HEK293 (cell line): Measurements from ENCODE around the gene PCSK9.

Experiments
- CTCF ChIA-PET: fragments of 350-600 bp; formaldehyde crosslinking; extraction: SDS; loops from one replicate; lab custom pipeline; 2021; ENCODE audit warnings: antibody characterized with exemption; lab: Yijun Ruan, JAX
- POLR2A ChIA-PET: fragments of 300-600 bp; formaldehyde crosslinking; extraction: SDS; loops from one replicate; lab custom pipeline; 2020; ENCODE audit warnings: antibody characterized with exemption, inconsistent platforms; lab: Yijun Ruan, JAX
- H3K27ac ChIP-seq: fragments of 200-500 bp; sonication (Bioruptor generic); 2 replicates; pipeline ENCODE4 v1.5.1; 2014; ENCODE audit warnings: low read depth, low read length, control low read depth, inconsistent platforms; ENCODE audit errors: extremely low read depth
- H3K36me3 ChIP-seq, 2 experiments: fragments of 200-500 bp in 1 of 2; sonication (Bioruptor generic) in 1 of 2; 1 replicate in 1 of 2; 2 replicates in 1 of 2; pipeline ENCODE4 v1.5.1; 2014 to 2017; ENCODE audit warnings: inconsistent platforms in 2 of 2, low read length in 2 of 2; ENCODE audit not compliant: control insufficient read depth in 2 of 2, insufficient read depth in 1 of 2
- H3K4me1 ChIP-seq: fragments of 200-500 bp; sonication (Bioruptor generic); 2 replicates; pipeline ENCODE4 v1.5.1; 2014; ENCODE audit warnings: mild to moderate bottlenecking, low read length, inconsistent platforms; ENCODE audit not compliant: control insufficient read depth, insufficient read depth
- H3K4me3 ChIP-seq: 2 replicates; pipeline ENCODE4 v1.5.1; 2011; ENCODE audit warnings: low read depth, mild to moderate bottlenecking, control low read depth, low read length, moderate library complexity
- H3K9me3 ChIP-seq: fragments of 200-500 bp; sonication (Bioruptor generic); 2 replicates; pipeline ENCODE4 v1.5.1; 2014; ENCODE audit warnings: low read depth, low read length, inconsistent platforms; ENCODE audit not compliant: control insufficient read depth, insufficient read depth
- ATF2 ChIP-seq: fragments of 450-650 bp; formaldehyde crosslinking; IDR thresholded peaks from 2 replicates; pipeline ENCODE4 v1.5.1; 2016; ENCODE audit warnings: missing biosample characterization, missing genetic modification characterization, low read depth
- MYNN ChIP-seq: fragments of 450-650 bp; formaldehyde crosslinking; IDR thresholded peaks from 2 replicates; pipeline ENCODE4 v1.5.1; 2016; ENCODE audit warnings: missing biosample characterization, missing genetic modification characterization, borderline replicate concordance
- PBX3 ChIP-seq: sonication (generic); formaldehyde crosslinking; IDR thresholded peaks from 2 replicates; pipeline ENCODE4 v1.8.1; 2022; ENCODE audit warnings: mild to moderate bottlenecking, moderate library complexity, missing genetic modification reagents
- PRDM4 ChIP-seq: fragments of 450-650 bp; formaldehyde crosslinking; IDR thresholded peaks from 2 replicates; pipeline ENCODE4 v1.5.1; 2017; ENCODE audit warnings: missing biosample characterization, missing genetic modification characterization
- REPIN1 ChIP-seq: fragments of 450-650 bp; formaldehyde crosslinking; IDR thresholded peaks from 2 replicates; pipeline ENCODE4 v1.5.1; 2017; ENCODE audit warnings: missing biosample characterization, missing genetic modification characterization, low read depth
- YY1 ChIP-seq: fragments of 450-650 bp; formaldehyde crosslinking; IDR thresholded peaks from 2 replicates; pipeline ENCODE4 v1.5.1; 2018; ENCODE audit warnings: missing biosample characterization, missing genetic modification characterization
- ZNF114 ChIP-seq: fragments of 450-650 bp; formaldehyde crosslinking; IDR thresholded peaks from 2 replicates; pipeline ENCODE4 v1.5.0; 2017; ENCODE audit warnings: missing biosample characterization, missing genetic modification characterization
- ZNF140 ChIP-seq: fragments of 450-650 bp; formaldehyde crosslinking; IDR thresholded peaks from 2 replicates; pipeline ENCODE4 v1.5.1; 2016; ENCODE audit warnings: missing biosample characterization, missing genetic modification characterization
- ZNF155 ChIP-seq: fragments of 450-650 bp; formaldehyde crosslinking; IDR thresholded peaks from 2 replicates; pipeline ENCODE4 v1.5.1; 2016; ENCODE audit warnings: missing biosample characterization, missing genetic modification characterization
- ZNF157 ChIP-seq: fragments of 450-650 bp; formaldehyde crosslinking; IDR thresholded peaks from 2 replicates; pipeline ENCODE4 v1.5.1; 2016; ENCODE audit warnings: missing biosample characterization, missing genetic modification characterization
- ZNF174 ChIP-seq: fragments of 450-650 bp; formaldehyde crosslinking; IDR thresholded peaks from 2 replicates; pipeline ENCODE4 v1.5.0; 2017; ENCODE audit warnings: missing biosample characterization, mild to moderate bottlenecking, missing genetic modification characterization
- ZNF19 ChIP-seq: fragments of 450-650 bp; formaldehyde crosslinking; IDR thresholded peaks from 2 replicates; pipeline ENCODE4; 2016; ENCODE audit warnings: missing biosample characterization, missing genetic modification characterization, low read depth
- ZNF23 ChIP-seq: fragments of 450-650 bp; formaldehyde crosslinking; IDR thresholded peaks from 2 replicates; pipeline ENCODE4 v1.5.1; 2016; ENCODE audit warnings: missing biosample characterization, missing genetic modification characterization, borderline replicate concordance
- ZNF24 ChIP-seq: fragments of 450-650 bp; formaldehyde crosslinking; IDR thresholded peaks from 2 replicates; pipeline ENCODE4 v1.5.1; 2016; ENCODE audit warnings: missing biosample characterization, missing genetic modification characterization
- ZNF266 ChIP-seq: fragments of 450-650 bp; formaldehyde crosslinking; IDR thresholded peaks from 2 replicates; pipeline ENCODE4 v1.5.1; 2016; ENCODE audit warnings: missing biosample characterization, missing genetic modification characterization, low read depth
- ZNF274 ChIP-seq, 2 experiments: fragments of 200-500 bp in 1 of 2; fragments of 450-650 bp in 1 of 2; sonication (Bioruptor generic) in 1 of 2; formaldehyde crosslinking in 1 of 2; IDR thresholded peaks; 2 replicates each; pipeline versions ENCODE4 v1.5.1 to v1.6.1; 2014 to 2016; ENCODE audit warnings: borderline replicate concordance in 1 of 2, inconsistent platforms in 1 of 2, low read length in 1 of 2, missing biosample characterization in 1 of 2, missing genetic modification characterization in 1 of 2
- ZNF426 ChIP-seq: fragments of 450-650 bp; formaldehyde crosslinking; IDR thresholded peaks from 2 replicates; pipeline ENCODE4 v1.5.1; 2017; ENCODE audit warnings: missing biosample characterization, missing genetic modification characterization, mild to moderate bottlenecking, inconsistent platforms, moderate library complexity
- ZNF48 ChIP-seq: fragments of 450-650 bp; formaldehyde crosslinking; IDR thresholded peaks from 2 replicates; pipeline ENCODE4 v1.5.1; 2016; ENCODE audit warnings: missing biosample characterization, missing genetic modification characterization
- ZNF501 ChIP-seq: fragments of 450-650 bp; formaldehyde crosslinking; IDR thresholded peaks from 2 replicates; pipeline ENCODE4 v1.5.1; 2016; ENCODE audit warnings: missing biosample characterization, missing genetic modification characterization
- ZNF530 ChIP-seq: fragments of 450-650 bp; formaldehyde crosslinking; IDR thresholded peaks from 2 replicates; pipeline ENCODE4 v1.5.1; 2016; ENCODE audit warnings: low read depth, missing biosample characterization, missing genetic modification characterization
- ZNF548 ChIP-seq: fragments of 450-650 bp; formaldehyde crosslinking; IDR thresholded peaks from 2 replicates; pipeline ENCODE4 v1.5.1; 2016; ENCODE audit warnings: missing biosample characterization, missing genetic modification characterization
- ZNF571 ChIP-seq: fragments of 450-650 bp; formaldehyde crosslinking; IDR thresholded peaks from 2 replicates; pipeline ENCODE4 v1.5.0; 2017; ENCODE audit warnings: missing biosample characterization, missing genetic modification characterization
- ZNF639 ChIP-seq: fragments of 450-650 bp; formaldehyde crosslinking; IDR thresholded peaks from 2 replicates; pipeline ENCODE4 v1.5.1; 2016; ENCODE audit warnings: missing biosample characterization, missing genetic modification characterization
- ZNF830 ChIP-seq: fragments of 450-650 bp; IDR thresholded peaks from 2 replicates; pipeline ENCODE4 v1.5.0; 2018; ENCODE audit warnings: missing biosample characterization, missing genetic modification characterization, low read depth, mild to moderate bottlenecking, moderate library complexity
- ZNF837 ChIP-seq: fragments of 450-650 bp; formaldehyde crosslinking; IDR thresholded peaks from 2 replicates; pipeline ENCODE4 v1.5.1; 2016; ENCODE audit warnings: missing biosample characterization, missing genetic modification characterization

PCSK9 gene

GRCh38 chr1:55048453-55049270 is 9.3 kb downstream of the PCSK9 start:
- Histone ChIP-seq H3K4me1 (no peaks in the 10 kb centered on the region), H3K36me3 (no peaks in the 10 kb centered on the region), H3K9me3 (no peaks in the 10 kb centered on the region), H3K27ac (no peak overlapping the region), H3K4me3 (no peak overlapping the region)
- TF ChIP-seq ZNF157 (tag by site-specific recombination) (no peak), ZNF114 (tag by site-specific recombination) (no peak), REPIN1 (no peak)
- ChIA-PET POLR2A (interaction anchor here (0.6 kb wide), 1 partner anchor 228 kb away, joined by 3 read pairs; no protein-coding TSS in a partner anchor), CTCF (interaction anchor here (0.5 kb wide), 1 partner anchor 963 kb away, joined by 4 read pairs; no protein-coding TSS in a partner anchor)

GRCh38 chr1:55049271-55049913 is 10.0 kb downstream of the PCSK9 start:
- no peaks in the 10 kb centered on the region for H3K36me3 ChIP-seq
- no peaks in the 10 kb centered on the region for H3K9me3 ChIP-seq
- H3K4me3 ChIP-seq = no peak overlapping the region
- TF ChIP-seq ZNF274 (IDR thresholded peaks at IDR 0.05; ENCODE audit: low read length) (no peak), ZNF274 (tag by site-specific recombination; IDR thresholded peaks at IDR 0.05; ENCODE audit: borderline replicate concordance) (no peak), ZNF174 (tag by site-specific recombination) (no peak), ZNF830 (tag by site-specific recombination) (no peak), PRDM4 (tag by site-specific recombination) (no peak), ZNF530 (tag by site-specific recombination) (no peak), ZNF571 (tag by site-specific recombination) (no peak), ZNF19 (tag by site-specific recombination) (no peak), ZNF24 (tag by site-specific recombination) (no peak), ZNF837 (no peak), ZNF426 (tag by site-specific recombination) (no peak), ZNF23 (no peak), ZNF266 (tag by site-specific recombination) (no peak), ZNF140 (tag by site-specific recombination) (no peak), ZNF48 (tag by site-specific recombination) (no peak), ZNF501 (tag by site-specific recombination) (no peak), ZNF548 (tag by site-specific recombination) (no peak)
- POLR2A ChIA-PET = interaction anchor here (0.6 kb wide), 1 partner anchor 228 kb away, joined by 3 read pairs; no protein-coding TSS in a partner anchor
- no peak overlapping the region for H3K27ac ChIP-seq
- no peaks in the 10 kb centered on the region for H3K4me1 ChIP-seq
- CTCF ChIA-PET = interaction anchor here (0.5 to 1.1 kb wide), 2 partner anchors 104 to 962 kb away, joined by 4 read pairs; no protein-coding TSS in a partner anchor

GRCh38 chr1:55049914-55050278 is 10.5 kb downstream of the PCSK9 start:
- Histone ChIP-seq H3K36me3 (no peaks in the 10 kb centered on the region), H3K27ac (no peak overlapping the region), H3K4me3 (no peak overlapping the region), H3K4me1 (no peaks in the 10 kb centered on the region), H3K9me3 (no peaks in the 10 kb centered on the region)
- POLR2A ChIA-PET = no interaction called here
- CTCF ChIA-PET = interaction anchor here (0.8 to 1.1 kb wide), 2 partner anchors 28 to 105 kb away, joined by 3 to 4 read pairs; no protein-coding TSS in a partner anchor
- no peak for TF ChIP-seq ATF2 (tag by site-specific recombination)
- no peak for TF ChIP-seq PBX3 (CRISPR knock-in tag)
- no peak for TF ChIP-seq YY1 (tag by site-specific recombination)
- no peak for TF ChIP-seq ZNF639
- TF ChIP-seq MYNN = no peak
- TF ChIP-seq ZNF155 = no peak
